Mucosa of descending colon (tissue), 3 donors: ENCODE results near the gene MSMB. TPM values are rescaled to one million over a fixed set of nuclear protein-coding genes. Genes with fewer than 3 reads are reported as not detected.
"Not testable (repeated sequence)": the region's sequence is repeated elsewhere in the genome, so short reads cannot be mapped to it uniquely, and the experiment has no call there.

Experiments used
- ATAC-seq: fragments of 200-7000 bp; cut with Tn5 transposase; one replicate; pipeline ENCODE4 v1.9.1; 2020; ENCODE audit warnings: mild to moderate bottlenecking, moderate library complexity
- DNase-seq, 3 donors: peaks; one replicate each; pipeline ENCODE4 v3.0.0-alpha.2; 2020
- H3K36me3 ChIP-seq: fragments of 200-600 bp; one replicate; pipeline ENCODE4 v1.8.0; 2021; ENCODE audit warnings: low read depth, mild to moderate bottlenecking
- H3K4me1 ChIP-seq: fragments of 200-600 bp; one replicate; pipeline ENCODE4 v1.8.0; 2021; ENCODE audit warnings: low read depth, mild to moderate bottlenecking
- H3K4me3 ChIP-seq: fragments of 200-600 bp; one replicate; pipeline ENCODE4 v1.8.0; 2021; ENCODE audit warnings: mild to moderate bottlenecking
- H3K9me3 ChIP-seq: fragments of 200-600 bp; one replicate; pipeline ENCODE4 v1.8.0; 2021; ENCODE audit warnings: mild to moderate bottlenecking
- intact Hi-C, 2 donors: fragments of 100-400 bp; cut with DNase I in 1 of 2; cut with micrococcal nuclease in 1 of 2; formaldehyde crosslinking; loops; one replicate each; pipeline versions ENCODE4 v1.11.0 to v1.11.1; 2022; cut with DNase I, micrococcal nuclease
- long read RNA-seq, 2 donors: library from polyadenylated mRNA; unstranded; transcript quantifications; one replicate each; pipeline ENCODE4 v2.0.0, GENCODE V29; 2019 to 2021
- total RNA-seq, 3 donors: library from RNA; stranded (reverse); fragmentation: NEBNext Ultra II Directional in 2 of 3; extraction: Animal tissue kit (Norgen Biotek cat#: 25700) in 2 of 3; gene quantifications; one replicate each; pipeline versions ENCODE4 v1.2.1 to v1.2.4, GENCODE V29; 2021 to 2023
- TF ChIP-seq, protein P1 (sequence below): fragments of 200-600 bp; IDR thresholded peaks from one replicate; pipeline ENCODE4 v1.8.0; 2022; ENCODE audit warnings: antibody characterized with exemption, mild to moderate bottlenecking
- donor health status: DM: no; HTN: no; CAD: no; lungs with moderate emphysema.
- donor health status: DM: no; HTN: no; CAD: no.
- donor health status: DM: no; HTN: yes; CAD: no.

MSMB gene, protein sequence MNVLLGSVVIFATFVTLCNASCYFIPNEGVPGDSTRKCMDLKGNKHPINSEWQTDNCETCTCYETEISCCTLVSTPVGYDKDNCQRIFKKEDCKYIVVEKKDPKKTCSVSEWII
- total RNA-seq = not detected
- long read RNA-seq, donor 1 = 0 reads
- long read RNA-seq, donor 2 = 0 reads

- intact Hi-C loops = no loop called here
- Histone ChIP-seq H3K36me3 (no peaks in the 10 kb centered on the region), H3K4me1 (no peaks in the 10 kb centered on the region), H3K4me3 (no peak within 1 kb of the TSS), H3K9me3 (no peaks in the 10 kb centered on the region)
- DNase-seq (no peak), ATAC-seq (no peak)
- TF ChIP-seq, protein P1, sequence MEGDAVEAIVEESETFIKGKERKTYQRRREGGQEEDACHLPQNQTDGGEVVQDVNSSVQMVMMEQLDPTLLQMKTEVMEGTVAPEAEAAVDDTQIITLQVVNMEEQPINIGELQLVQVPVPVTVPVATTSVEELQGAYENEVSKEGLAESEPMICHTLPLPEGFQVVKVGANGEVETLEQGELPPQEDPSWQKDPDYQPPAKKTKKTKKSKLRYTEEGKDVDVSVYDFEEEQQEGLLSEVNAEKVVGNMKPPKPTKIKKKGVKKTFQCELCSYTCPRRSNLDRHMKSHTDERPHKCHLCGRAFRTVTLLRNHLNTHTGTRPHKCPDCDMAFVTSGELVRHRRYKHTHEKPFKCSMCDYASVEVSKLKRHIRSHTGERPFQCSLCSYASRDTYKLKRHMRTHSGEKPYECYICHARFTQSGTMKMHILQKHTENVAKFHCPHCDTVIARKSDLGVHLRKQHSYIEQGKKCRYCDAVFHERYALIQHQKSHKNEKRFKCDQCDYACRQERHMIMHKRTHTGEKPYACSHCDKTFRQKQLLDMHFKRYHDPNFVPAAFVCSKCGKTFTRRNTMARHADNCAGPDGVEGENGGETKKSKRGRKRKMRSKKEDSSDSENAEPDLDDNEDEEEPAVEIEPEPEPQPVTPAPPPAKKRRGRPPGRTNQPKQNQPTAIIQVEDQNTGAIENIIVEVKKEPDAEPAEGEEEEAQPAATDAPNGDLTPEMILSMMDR = no peak
These were observed at the start of gene MSMB for GRCh38 chr10:46046261-46046660. Gene MSMB (minus strand): TSS chr10:46046269. CDS start chr10:46046237, 32 bp downstream.

- DNase-seq = no peak
- intact Hi-C loops = no loop called here
- Histone ChIP-seq H3K9me3 (no peaks in the 10 kb centered on the region), H3K4me3 (no peak overlapping the region), H3K36me3 (no peaks in the 10 kb centered on the region), H3K4me1 (no peaks in the 10 kb centered on the region)
- no peak for ATAC-seq
- TF ChIP-seq, protein P1 = no peak
These were observed 49.1 kb upstream of the MSMB start for GRCh38 chr10:46094931-46095750.

GRCh38 chr10:46094197-46094500, 48.1 kb upstream of the MSMB start:
- Histone ChIP-seq H3K4me3 (no peak overlapping the region), H3K9me3 (no peaks in the 10 kb centered on the region), H3K36me3 (no peaks in the 10 kb centered on the region), H3K4me1 (no peaks in the 10 kb centered on the region)
- TF ChIP-seq, protein P1 = no peak
- intact Hi-C loops = no loop called here
- ATAC-seq = no peak
- no peak for DNase-seq

DNA sequence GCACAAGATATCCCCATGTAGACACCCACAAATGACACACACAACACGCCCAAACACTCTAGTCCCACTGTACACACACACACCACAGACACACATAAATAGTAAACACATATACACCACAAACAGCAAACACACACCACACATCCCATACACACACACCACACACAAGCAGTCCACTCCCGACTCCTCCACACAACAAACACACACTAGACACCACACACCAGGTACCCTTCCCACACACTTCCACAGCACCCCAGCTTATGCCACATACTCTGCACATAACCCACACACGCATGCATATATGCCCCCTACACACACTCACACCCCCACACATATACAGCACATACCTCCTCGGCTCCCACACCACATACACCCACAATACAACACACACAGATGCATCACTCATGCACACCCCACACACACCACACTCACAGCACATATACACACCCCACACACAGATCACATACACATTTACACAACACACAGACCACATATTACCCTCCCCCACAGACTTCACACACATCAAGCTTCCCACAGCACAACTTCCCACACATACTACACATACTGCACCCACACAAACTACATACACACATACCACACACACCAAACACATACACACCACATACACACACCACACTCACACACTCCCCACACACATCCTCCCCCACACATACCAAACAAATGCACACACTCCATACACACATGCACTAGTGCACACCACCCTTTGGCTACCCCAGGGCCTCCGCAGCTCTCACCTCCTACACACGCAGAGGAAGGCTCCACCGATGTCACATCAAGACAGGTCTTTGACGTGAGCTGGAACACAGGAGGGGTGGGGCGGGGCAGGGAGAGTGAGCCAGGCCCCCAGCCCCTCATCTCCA, 47.5 kb upstream of the MSMB start:
- H3K4me1 ChIP-seq, intact Hi-C loops, DNase-seq, H3K4me3 ChIP-seq, ATAC-seq, H3K36me3 ChIP-seq, H3K9me3 ChIP-seq: not testable (repeated sequence)

GRCh38 chr10:46092524-46093081, 46.5 kb upstream of the MSMB start:
- ATAC-seq (peak; percentile 54), DNase-seq (no peak)
- Histone ChIP-seq H3K36me3 (no peaks in the 10 kb centered on the region), H3K4me3 (no peak overlapping the region), H3K4me1 (no peaks in the 10 kb centered on the region), H3K9me3 (no peaks in the 10 kb centered on the region)
- intact Hi-C loops = no loop called here
- TF ChIP-seq, protein P1 = no peak
